ENCODE measurements around the gene CFAP107.

The CFAP107 gene

GRCh38 chr1:12745126-12745991 lies 641 bp upstream of the CFAP107 start:
- no peak for DNase-seq

- DNase-seq = no peak
Measured at GRCh38 chr1:12748778-12749355, 2.9 kb downstream of the CFAP107 start.

GRCh38 chr1:12754738-12755137 lies 8.7 kb downstream of the CFAP107 start:
- DNase-seq = no peak

GRCh38 chr1:12756273-12756672 lies 10.3 kb downstream of the CFAP107 start:
- no peak for DNase-seq

GRCh38 chr1:12756768-12757413 lies 10.9 kb downstream of the CFAP107 start:
- DNase-seq = no peak

GRCh38 chr1:12757836-12758235 lies 11.8 kb downstream of the CFAP107 start:
- no peak for DNase-seq

GRCh38 chr1:12760256-12760795 lies 14.3 kb downstream of the CFAP107 start:
- DNase-seq = no peak

GRCh38 chr1:12761781-12762180 lies 15.8 kb downstream of the CFAP107 start:
- no peak for DNase-seq

- DNase-seq = no peak
Measured at GRCh38 chr1:12762766-12763165, 16.8 kb downstream of the CFAP107 start.

GRCh38 chr1:12763479-12763878 lies 17.5 kb downstream of the CFAP107 start:
- no peak for DNase-seq

- DNase-seq = no peak
Measured at GRCh38 chr1:12764016-12764415, 18.0 kb downstream of the CFAP107 start.

GRCh38 chr1:12769031-12769430 lies 23.0 kb downstream of the CFAP107 start:
- no peak for DNase-seq

- DNase-seq = no peak
Measured at GRCh38 chr1:12769976-12770505, 24.0 kb downstream of the CFAP107 start.

GRCh38 chr1:12770620-12771019 lies 24.6 kb downstream of the CFAP107 start:
- DNase-seq = no peak

GRCh38 chr1:12771186-12771585 lies 25.2 kb downstream of the CFAP107 start:
- no peak for DNase-seq

- no peak for DNase-seq
Measured at GRCh38 chr1:12772520-12772919, 26.5 kb downstream of the CFAP107 start.

GRCh38 chr1:12773438-12773837 lies 27.4 kb downstream of the CFAP107 start, which contains the start of gene PRAMEF12:
Gene PRAMEF12, plus strand, starts transcription at chr1:12773738. Its CDS starts 1,130 bp downstream, at chr1:12774868.
- DNase-seq = no peak

- DNase-seq = no peak
Measured at GRCh38 chr1:12774801-12775345, 28.9 kb downstream of the CFAP107 start.

GRCh38 chr1:12775443-12775842 lies 29.4 kb downstream of the CFAP107 start:
- no peak for DNase-seq

- DNase-seq = no peak
Measured at GRCh38 chr1:12776801-12777557, 31.0 kb downstream of the CFAP107 start.

- DNase-seq = no peak
Measured at GRCh38 chr1:12778061-12778460, 32.1 kb downstream of the CFAP107 start.

- no peak for DNase-seq
Measured at GRCh38 chr1:12778907-12779306, 32.9 kb downstream of the CFAP107 start.

Data from NCI-H510A (cell line).